ENCODE data around the gene LEKR1.

DNA sequence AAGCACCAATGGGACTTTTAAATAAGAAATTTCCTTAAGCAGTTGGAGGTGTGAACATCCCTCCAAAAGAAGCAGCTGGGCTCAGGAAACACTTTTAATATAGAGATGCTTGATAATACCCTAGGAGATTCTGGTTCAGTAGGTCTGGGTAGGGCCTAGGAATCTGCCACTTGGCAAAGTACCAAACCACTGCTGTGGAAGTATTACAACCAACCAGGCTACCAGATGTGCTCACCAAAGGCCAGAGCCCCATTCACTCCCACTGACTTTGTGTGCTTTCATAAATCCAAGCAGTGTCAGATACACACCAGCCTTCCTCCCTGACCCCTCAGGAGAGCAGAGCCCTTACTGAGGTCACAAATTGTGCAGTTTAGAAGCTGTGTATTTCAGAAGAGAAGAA, 171.2 kb downstream of the LEKR1 start:
- TF ChIP-seq, protein P1, sequence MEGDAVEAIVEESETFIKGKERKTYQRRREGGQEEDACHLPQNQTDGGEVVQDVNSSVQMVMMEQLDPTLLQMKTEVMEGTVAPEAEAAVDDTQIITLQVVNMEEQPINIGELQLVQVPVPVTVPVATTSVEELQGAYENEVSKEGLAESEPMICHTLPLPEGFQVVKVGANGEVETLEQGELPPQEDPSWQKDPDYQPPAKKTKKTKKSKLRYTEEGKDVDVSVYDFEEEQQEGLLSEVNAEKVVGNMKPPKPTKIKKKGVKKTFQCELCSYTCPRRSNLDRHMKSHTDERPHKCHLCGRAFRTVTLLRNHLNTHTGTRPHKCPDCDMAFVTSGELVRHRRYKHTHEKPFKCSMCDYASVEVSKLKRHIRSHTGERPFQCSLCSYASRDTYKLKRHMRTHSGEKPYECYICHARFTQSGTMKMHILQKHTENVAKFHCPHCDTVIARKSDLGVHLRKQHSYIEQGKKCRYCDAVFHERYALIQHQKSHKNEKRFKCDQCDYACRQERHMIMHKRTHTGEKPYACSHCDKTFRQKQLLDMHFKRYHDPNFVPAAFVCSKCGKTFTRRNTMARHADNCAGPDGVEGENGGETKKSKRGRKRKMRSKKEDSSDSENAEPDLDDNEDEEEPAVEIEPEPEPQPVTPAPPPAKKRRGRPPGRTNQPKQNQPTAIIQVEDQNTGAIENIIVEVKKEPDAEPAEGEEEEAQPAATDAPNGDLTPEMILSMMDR (IDR thresholded peaks at IDR 0.05): no peak
- no peak for TF ChIP-seq POLR2A (IDR thresholded peaks at IDR 0.05)
